Measurements from ENCODE around the gene TAF9. TPM values are rescaled to one million over a fixed set of nuclear protein-coding genes. Genes with fewer than 3 reads are reported as not detected.

TAF9 gene
- total RNA-seq, 2 donors from 2014 or later, result 8.6 to 24.9 TPM

DNA sequence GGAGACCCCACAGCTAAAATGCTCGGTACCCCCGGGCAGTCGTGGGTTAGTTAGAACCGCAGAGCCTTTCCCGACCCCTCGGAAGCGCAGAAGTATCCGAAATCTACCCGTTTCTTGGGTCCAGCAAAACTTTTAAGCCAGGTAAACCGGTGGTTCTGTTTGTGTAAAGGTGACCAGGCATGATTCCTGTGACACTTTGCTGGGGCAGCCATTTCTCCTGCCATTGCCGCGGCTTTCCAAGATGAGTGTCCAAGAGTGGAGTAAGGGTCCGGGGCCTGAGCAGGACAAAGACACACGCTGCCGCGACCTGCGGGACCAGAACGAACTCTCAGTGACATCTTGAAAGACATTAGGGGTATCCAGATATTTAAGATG, 46.3 kb upstream of the TAF9 start:
- DNase-seq, result peak; percentile 45 to 66 (median 48)
- Histone ChIP-seq H3K27ac (peak overlapping the region; percentile 91 to 98 (median 95)), H3K9me3 (no peaks in the 10 kb centered on the region), H3K4me1 (peaks cover 31% of the 10 kb centered on the region), H3K27me3 (no peaks in the 10 kb centered on the region), H3K36me3 (replicated peaks in 1 of 2; ENCODE audit: insufficient read depth in 1 of 2, low read depth in 2 of 2) (no peaks in the 10 kb centered on the region), H3K4me3 (peak overlapping the region; percentile 57 to 60)
- WGBS, 2 donors, result 11 to 14% methylated on average over 12 to 18 of the region's 18 CpGs
- peak; percentile 28 for ATAC-seq
- intact Hi-C loops (cut with DNase I), result no loop called here
- TF ChIP-seq POLR2A (IDR thresholded peaks at IDR 0.05), result no peak
- TF ChIP-seq, protein P1, sequence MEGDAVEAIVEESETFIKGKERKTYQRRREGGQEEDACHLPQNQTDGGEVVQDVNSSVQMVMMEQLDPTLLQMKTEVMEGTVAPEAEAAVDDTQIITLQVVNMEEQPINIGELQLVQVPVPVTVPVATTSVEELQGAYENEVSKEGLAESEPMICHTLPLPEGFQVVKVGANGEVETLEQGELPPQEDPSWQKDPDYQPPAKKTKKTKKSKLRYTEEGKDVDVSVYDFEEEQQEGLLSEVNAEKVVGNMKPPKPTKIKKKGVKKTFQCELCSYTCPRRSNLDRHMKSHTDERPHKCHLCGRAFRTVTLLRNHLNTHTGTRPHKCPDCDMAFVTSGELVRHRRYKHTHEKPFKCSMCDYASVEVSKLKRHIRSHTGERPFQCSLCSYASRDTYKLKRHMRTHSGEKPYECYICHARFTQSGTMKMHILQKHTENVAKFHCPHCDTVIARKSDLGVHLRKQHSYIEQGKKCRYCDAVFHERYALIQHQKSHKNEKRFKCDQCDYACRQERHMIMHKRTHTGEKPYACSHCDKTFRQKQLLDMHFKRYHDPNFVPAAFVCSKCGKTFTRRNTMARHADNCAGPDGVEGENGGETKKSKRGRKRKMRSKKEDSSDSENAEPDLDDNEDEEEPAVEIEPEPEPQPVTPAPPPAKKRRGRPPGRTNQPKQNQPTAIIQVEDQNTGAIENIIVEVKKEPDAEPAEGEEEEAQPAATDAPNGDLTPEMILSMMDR (IDR thresholded peaks at IDR 0.05), result no peak

DNA sequence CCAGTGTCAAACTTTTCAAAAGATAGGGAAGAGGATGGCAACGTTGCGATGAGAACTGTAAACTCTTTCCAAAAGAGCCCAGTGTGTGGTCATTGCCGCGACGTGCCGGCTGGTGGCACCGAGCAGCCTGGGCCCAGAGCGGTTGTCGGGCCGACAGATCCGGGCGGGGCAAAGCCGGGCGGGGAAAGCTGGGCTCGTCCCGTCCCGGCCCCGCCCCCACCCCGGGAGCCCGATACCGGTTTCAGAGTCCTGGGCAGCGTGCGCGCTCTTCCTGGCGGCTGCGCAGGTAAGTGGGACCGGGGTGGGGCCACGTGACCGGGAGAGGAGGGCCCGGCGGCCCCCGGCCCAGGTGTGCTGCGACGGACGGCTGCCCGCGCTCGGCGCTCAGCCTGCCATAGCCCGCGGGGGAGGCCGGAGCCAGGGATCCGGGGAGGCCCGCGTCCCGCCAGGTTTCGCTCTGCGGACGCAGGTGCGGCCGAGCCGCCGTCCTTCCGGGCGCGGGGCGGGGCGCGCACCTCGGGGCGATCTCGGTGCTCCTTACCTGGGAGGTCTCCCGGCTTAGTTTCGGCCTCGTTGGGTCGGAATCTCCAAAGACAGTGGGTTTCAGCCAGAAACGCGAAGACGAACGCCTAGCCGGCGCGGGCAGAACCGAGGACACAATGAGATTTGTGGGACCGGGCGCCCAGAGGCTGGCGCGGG, 45.7 kb upstream of the TAF9 start, which contains the start of gene MARVELD2:
Gene MARVELD2, plus strand, starts transcription at position 232 of the 699 bp plus-strand sequence. CDS start 4,270 bp downstream, outside the sequence.
- DNase-seq, result peak; percentile 97 to 99 (median 97)
- Histone ChIP-seq H3K27ac (peak within 1 kb of the TSS; percentile 91 to 98 (median 95)), H3K9me3 (no peaks in the 10 kb centered on the region), H3K27me3 (no peaks in the 10 kb centered on the region), H3K36me3 (replicated peaks in 1 of 2; ENCODE audit: insufficient read depth in 1 of 2, low read depth in 2 of 2) (no peaks in the 10 kb centered on the region), H3K4me3 (peak within 1 kb of the TSS; percentile 57 to 60), H3K4me1 (peaks cover 26% of the 10 kb centered on the region)
- TF ChIP-seq, protein P1 (IDR thresholded peaks at IDR 0.05), result peak; percentile 25 to 89 (median 82)
- TF ChIP-seq POLR2A (IDR thresholded peaks at IDR 0.05), result peak; percentile 76 to 91 (median 79)
- intact Hi-C loops (cut with DNase I), result no loop called here
- WGBS, 2 donors, result 2 to 5% methylated on average over 16 to 77 of the region's 78 CpGs
- peak; percentile 96 for ATAC-seq

DNA sequence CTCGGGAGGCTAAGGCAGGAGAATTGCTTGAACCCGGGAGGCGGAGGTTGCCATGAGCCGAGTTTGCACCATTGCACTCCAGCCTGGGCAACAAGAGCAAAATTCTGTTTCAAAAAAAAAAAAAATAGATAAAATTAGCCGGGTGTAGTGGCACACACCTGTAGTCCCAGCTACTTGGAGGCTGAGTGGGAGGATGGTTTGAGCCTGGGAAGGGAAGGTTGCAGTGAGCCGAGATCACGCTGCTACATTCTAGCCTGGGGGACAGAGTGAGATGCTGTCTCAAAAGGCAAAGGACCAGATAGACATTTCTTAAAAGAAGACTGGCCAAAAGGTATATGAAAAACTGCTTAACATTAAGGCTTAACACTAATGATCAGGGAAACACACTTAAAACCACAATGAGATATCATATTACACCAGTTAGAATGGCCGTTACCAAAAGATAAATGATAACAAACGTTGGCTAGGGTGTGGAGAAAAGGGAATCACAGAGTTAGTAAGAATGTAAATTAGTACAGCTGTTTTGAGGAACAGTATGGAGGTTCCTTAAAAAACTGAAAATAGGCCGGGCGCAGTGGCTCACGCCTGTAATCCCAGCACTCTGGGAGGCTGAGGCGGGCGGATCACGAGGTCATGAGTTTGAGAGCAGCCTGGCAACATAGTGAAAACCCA, 35.5 kb upstream of the TAF9 start:
- no peak for TF ChIP-seq POLR2A (IDR thresholded peaks at IDR 0.05)
- TF ChIP-seq, protein P1 (IDR thresholded peaks at IDR 0.05), result no peak
- Histone ChIP-seq H3K9me3 (no peaks in the 10 kb centered on the region), H3K27me3 (no peaks in the 10 kb centered on the region), H3K27ac (no peak overlapping the region), H3K36me3 (replicated peaks in 1 of 2; ENCODE audit: insufficient read depth in 1 of 2, low read depth in 2 of 2) (peaks cover 0 to 3% of the 10 kb centered on the region in 2 donors), H3K4me1 (no peaks in the 10 kb centered on the region), H3K4me3 (no peak overlapping the region)
- no peak for ATAC-seq
- DNase-seq, result no peak
- intact Hi-C loops (cut with DNase I), result no loop called here
- WGBS, 2 donors, result 82 to 85% methylated on average over 15 of the region's 15 CpGs

DNA sequence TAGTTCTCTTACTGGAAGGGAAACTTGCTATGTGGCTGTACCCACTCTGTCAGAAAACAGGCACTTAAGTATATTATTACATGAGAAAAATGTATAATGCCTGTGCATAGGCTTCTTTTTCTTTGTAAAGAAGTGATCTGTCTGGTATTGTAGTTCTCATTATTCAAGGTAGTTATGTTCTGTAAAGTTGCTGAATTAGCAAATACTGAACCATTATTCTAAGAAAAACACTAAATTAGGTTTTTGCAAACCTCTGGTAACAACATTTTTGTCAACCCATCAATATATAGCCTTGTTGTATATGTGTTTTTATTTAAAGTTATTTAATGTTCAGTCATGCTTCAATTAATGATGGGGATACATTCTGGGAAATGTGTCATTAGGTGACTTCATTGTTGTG, 9.1 kb upstream of the TAF9 start:
- TF ChIP-seq, protein P1 (IDR thresholded peaks at IDR 0.05), result no peak
- no peak for TF ChIP-seq POLR2A (IDR thresholded peaks at IDR 0.05)
- Histone ChIP-seq H3K36me3 (replicated peaks in 1 of 2; ENCODE audit: insufficient read depth in 1 of 2, low read depth in 2 of 2) (peaks cover 0 to 6% of the 10 kb centered on the region in 2 donors), H3K4me1 (no peaks in the 10 kb centered on the region), H3K4me3 (no peak overlapping the region), H3K9me3 (no peaks in the 10 kb centered on the region), H3K27me3 (no peaks in the 10 kb centered on the region), H3K27ac (no peak overlapping the region)
- intact Hi-C loops (cut with DNase I), result no loop called here
- ATAC-seq (no peak), DNase-seq (no peak)
